ENCODE results near the gene MACROD1. TPM values are rescaled to one million over a fixed set of nuclear protein-coding genes. Genes with fewer than 3 reads are reported as not detected.
A peak's percentile ranks its signal among the peaks of the same experiment; 100 is the strongest.

MACROD1 gene
- total and polyA plus RNA-seq, 2 of the 13 experiments (the other 11 are each of a cell fraction or from before 2014, with no cell fraction given) = 23.1 to 34.5 TPM

GRCh38 chr11:64152841-64153691 is 12.8 kb downstream of the MACROD1 start (continued):
- TF ChIP-seq ATF3 (CRISPR knock-in tag; IDR thresholded peaks at IDR 0.05) (0 out of 2 replicates have a peak, but pooled peaks have one; percentile 11), CBX5 (CRISPR knock-in tag; IDR thresholded peaks at IDR 0.05; ENCODE audit: borderline replicate concordance) (no peak; the same call in 1 of the 2 replicates), BHLHE40 (IDR thresholded peaks at IDR 0.05; ENCODE audit: low read length) (no peak), PAWR (CRISPR knock-in tag; IDR thresholded peaks at IDR 0.05; ENCODE audit: borderline replicate concordance) (no peak), HOXA7 (CRISPR knock-in tag; IDR thresholded peaks at IDR 0.05) (no peak), ZNF547 (CRISPR knock-in tag; IDR thresholded peaks at IDR 0.05) (no peak), ZNF33A (CRISPR knock-in tag; IDR thresholded peaks at IDR 0.05; ENCODE audit: borderline replicate concordance) (no peak), ZNF557 (CRISPR knock-in tag; IDR thresholded peaks at IDR 0.05) (no peak), SNAPC4 (CRISPR knock-in tag; IDR thresholded peaks at IDR 0.05) (no peak), CTCF (CRISPR knock-in tag; IDR thresholded peaks at IDR 0.05) (peak; percentile 94), SRY (CRISPR knock-in tag; IDR thresholded peaks at IDR 0.05) (no peak), KAT7 (CRISPR knock-in tag; IDR thresholded peaks at IDR 0.05; ENCODE audit: borderline replicate concordance) (no peak), SNRNP70 (IDR thresholded peaks at IDR 0.05; ENCODE audit: low read depth, low read length) (no peak), ISX (CRISPR knock-in tag; conservative IDR thresholded peaks at IDR 0.05) (no peak), RBM22 (optimal IDR thresholded peaks at IDR 0.05; ENCODE audit: low read length) (no peak), NR1H2 (CRISPR knock-in tag; IDR thresholded peaks at IDR 0.05; ENCODE audit: borderline replicate concordance, low read depth) (no peak), ZNF777 (CRISPR knock-in tag; IDR thresholded peaks at IDR 0.05) (peak; percentile 64), GTF2F1 (IDR thresholded peaks at IDR 0.05; ENCODE audit: low read length) (no peak), GATA4 (IDR thresholded peaks at IDR 0.05; ENCODE audit: borderline replicate concordance, low read depth) (no peak), SALL1 (CRISPR knock-in tag; IDR thresholded peaks at IDR 0.05) (no peak), RAD21 (CRISPR knock-in tag; IDR thresholded peaks at IDR 0.05) (peak; percentile 75)

Data from HepG2 (cell line).